HEK293 (cell line): Measurements from ENCODE around the gene TSHZ2.

Experiments used
- CTCF ChIA-PET: fragments of 350-600 bp; formaldehyde crosslinking; extraction: SDS; loops from one replicate; lab custom pipeline; 2021; ENCODE audit warnings: antibody characterized with exemption; lab: Yijun Ruan, JAX
- POLR2A ChIA-PET: fragments of 300-600 bp; formaldehyde crosslinking; extraction: SDS; loops from one replicate; lab custom pipeline; 2020; ENCODE audit warnings: antibody characterized with exemption, inconsistent platforms; lab: Yijun Ruan, JAX
- H3K27ac ChIP-seq: fragments of 200-500 bp; sonication (Bioruptor generic); 2 replicates; pipeline ENCODE4 v1.5.1; 2014; ENCODE audit warnings: low read depth, low read length, control low read depth, inconsistent platforms; ENCODE audit errors: extremely low read depth
- H3K36me3 ChIP-seq, 2 experiments: fragments of 200-500 bp in 1 of 2; sonication (Bioruptor generic) in 1 of 2; 1 replicate in 1 of 2; 2 replicates in 1 of 2; pipeline ENCODE4 v1.5.1; 2014 to 2017; ENCODE audit warnings: inconsistent platforms in 2 of 2, low read length in 2 of 2; ENCODE audit not compliant: control insufficient read depth in 2 of 2, insufficient read depth in 1 of 2
- H3K4me1 ChIP-seq: fragments of 200-500 bp; sonication (Bioruptor generic); 2 replicates; pipeline ENCODE4 v1.5.1; 2014; ENCODE audit warnings: mild to moderate bottlenecking, low read length, inconsistent platforms; ENCODE audit not compliant: control insufficient read depth, insufficient read depth
- H3K4me3 ChIP-seq: 2 replicates; pipeline ENCODE4 v1.5.1; 2011; ENCODE audit warnings: low read depth, mild to moderate bottlenecking, control low read depth, low read length, moderate library complexity
- H3K9me3 ChIP-seq: fragments of 200-500 bp; sonication (Bioruptor generic); 2 replicates; pipeline ENCODE4 v1.5.1; 2014; ENCODE audit warnings: low read depth, low read length, inconsistent platforms; ENCODE audit not compliant: control insufficient read depth, insufficient read depth
- GLI2 ChIP-seq: fragments of 450-650 bp; formaldehyde crosslinking; IDR thresholded peaks from 2 replicates; pipeline ENCODE4; 2017; ENCODE audit warnings: missing biosample characterization, missing genetic modification characterization, low read depth, borderline replicate concordance
- GLI4 ChIP-seq: fragments of 450-650 bp; formaldehyde crosslinking; IDR thresholded peaks from 2 replicates; pipeline ENCODE4 v1.5.1; 2016; ENCODE audit warnings: missing biosample characterization, missing genetic modification characterization
- MEIS1 ChIP-seq: sonication (generic); formaldehyde crosslinking; IDR thresholded peaks from 2 replicates; pipeline ENCODE4 v1.8.1; 2022; ENCODE audit warnings: missing genetic modification reagents, mild to moderate bottlenecking, borderline replicate concordance
- SP7 ChIP-seq: fragments of 450-650 bp; formaldehyde crosslinking; IDR thresholded peaks from 2 replicates; pipeline ENCODE4 v1.5.1; 2016; ENCODE audit warnings: missing biosample characterization, missing genetic modification characterization
- ZFP3 ChIP-seq: fragments of 450-650 bp; formaldehyde crosslinking; IDR thresholded peaks from 2 replicates; pipeline ENCODE4 v1.5.1; 2016; ENCODE audit warnings: low read depth, missing biosample characterization, missing genetic modification characterization
- ZFP37 ChIP-seq: fragments of 450-650 bp; formaldehyde crosslinking; IDR thresholded peaks from 2 replicates; pipeline ENCODE4 v1.5.1; 2016; ENCODE audit warnings: missing biosample characterization, missing genetic modification characterization
- ZFP69B ChIP-seq: fragments of 450-650 bp; formaldehyde crosslinking; IDR thresholded peaks from 2 replicates; pipeline ENCODE4 v1.5.1; 2016; ENCODE audit warnings: missing biosample characterization, missing genetic modification characterization
- ZNF121 ChIP-seq: fragments of 450-650 bp; formaldehyde crosslinking; IDR thresholded peaks from 2 replicates; pipeline ENCODE4 v1.5.1; 2016; ENCODE audit warnings: missing biosample characterization, missing genetic modification characterization
- ZNF132 ChIP-seq: fragments of 450-650 bp; formaldehyde crosslinking; IDR thresholded peaks from 2 replicates; pipeline ENCODE4 v1.5.1; 2017; ENCODE audit warnings: missing biosample characterization, missing genetic modification characterization, borderline replicate concordance
- ZNF146 ChIP-seq: fragments of 450-650 bp; formaldehyde crosslinking; IDR thresholded peaks from 2 replicates; pipeline ENCODE4 v1.5.1; 2016; ENCODE audit warnings: missing biosample characterization, missing genetic modification characterization
- ZNF148 ChIP-seq: fragments of 450-650 bp; formaldehyde crosslinking; IDR thresholded peaks from 2 replicates; pipeline ENCODE4 v1.5.0; 2017; ENCODE audit warnings: missing biosample characterization, missing genetic modification characterization, borderline replicate concordance
- ZNF302 ChIP-seq: fragments of 450-650 bp; formaldehyde crosslinking; IDR thresholded peaks from 2 replicates; pipeline ENCODE4 v1.5.1; 2016; ENCODE audit warnings: missing biosample characterization, missing genetic modification characterization, low read depth
- ZNF311 ChIP-seq: fragments of 450-650 bp; formaldehyde crosslinking; IDR thresholded peaks from 2 replicates; pipeline ENCODE4 v1.5.1; 2017; ENCODE audit warnings: missing biosample characterization, missing genetic modification characterization, borderline replicate concordance
- ZNF335 ChIP-seq: fragments of 450-650 bp; formaldehyde crosslinking; conservative IDR thresholded peaks from 2 replicates; pipeline ENCODE4 v1.5.1; 2016; ENCODE audit warnings: missing biosample characterization, missing genetic modification characterization
- ZNF518A ChIP-seq: fragments of 450-650 bp; formaldehyde crosslinking; conservative IDR thresholded peaks from 2 replicates; pipeline ENCODE4 v1.5.1; 2016; ENCODE audit warnings: low read depth, missing biosample characterization, missing genetic modification characterization
- ZNF560 ChIP-seq: fragments of 450-650 bp; formaldehyde crosslinking; IDR thresholded peaks from 2 replicates; pipeline ENCODE4 v1.5.1; 2017; ENCODE audit warnings: missing biosample characterization, missing genetic modification characterization, borderline replicate concordance
- ZNF580 ChIP-seq: fragments of 450-650 bp; formaldehyde crosslinking; IDR thresholded peaks from 2 replicates; pipeline ENCODE4 v1.5.1; 2016; ENCODE audit warnings: missing biosample characterization, missing genetic modification characterization
- ZNF623 ChIP-seq: fragments of 450-650 bp; formaldehyde crosslinking; IDR thresholded peaks from 2 replicates; pipeline ENCODE4 v1.5.1; 2016; ENCODE audit warnings: missing biosample characterization, missing genetic modification characterization
- ZNF701 ChIP-seq: fragments of 450-650 bp; formaldehyde crosslinking; IDR thresholded peaks from 2 replicates; pipeline ENCODE4 v1.5.1; 2016; ENCODE audit warnings: missing biosample characterization, missing genetic modification characterization
- ZNF768 ChIP-seq: fragments of 450-650 bp; formaldehyde crosslinking; IDR thresholded peaks from 2 replicates; pipeline ENCODE4 v1.5.1; 2018; ENCODE audit warnings: missing biosample characterization, mild to moderate bottlenecking, missing genetic modification characterization

The TSHZ2 gene

GRCh38 chr20:53057579-53057978 lies 85.4 kb downstream of the TSHZ2 start (continued):
- TF ChIP-seq ZNF148 (tag by site-specific recombination), result no peak
- TF ChIP-seq ZNF311 (tag by site-specific recombination), result no peak
- TF ChIP-seq ZNF518A (tag by site-specific recombination), result no peak
- no peak for TF ChIP-seq ZNF580 (tag by site-specific recombination)

GRCh38 chr20:53059848-53060247 lies 87.7 kb downstream of the TSHZ2 start:
- no peak for TF ChIP-seq ZFP37 (tag by site-specific recombination)
- no peak for TF ChIP-seq ZNF132 (tag by site-specific recombination)
- no peak for TF ChIP-seq GLI4 (tag by site-specific recombination)
- TF ChIP-seq ZNF121 (tag by site-specific recombination), result no peak
- no peak for TF ChIP-seq ZNF560 (tag by site-specific recombination)
- TF ChIP-seq SP7 (tag by site-specific recombination), result no peak
- TF ChIP-seq ZNF335 (tag by site-specific recombination), result no peak
- TF ChIP-seq ZFP69B (tag by site-specific recombination), result no peak
- TF ChIP-seq MEIS1, result no peak
- TF ChIP-seq ZNF701 (tag by site-specific recombination), result no peak
- TF ChIP-seq GLI2 (tag by site-specific recombination), result no peak
- no peak for TF ChIP-seq ZFP3
- TF ChIP-seq ZNF623, result no peak
- TF ChIP-seq ZNF146 (tag by site-specific recombination), result no peak
- TF ChIP-seq ZNF768 (tag by site-specific recombination), result no peak
- no peak for TF ChIP-seq ZNF302 (tag by site-specific recombination)
- no peak overlapping the region for H3K27ac ChIP-seq
- ChIA-PET CTCF (interaction anchor here (0.7 kb wide), 1 partner anchor 81 kb away, joined by 3 read pairs; no protein-coding TSS in a partner anchor), POLR2A (no interaction called here)
- no peak overlapping the region for H3K4me3 ChIP-seq
- H3K4me1 ChIP-seq, result no peaks in the 10 kb centered on the region
- H3K9me3 ChIP-seq, result no peaks in the 10 kb centered on the region
- no peaks in the 10 kb centered on the region for H3K36me3 ChIP-seq
